ENCODE data around the gene POT1. TPM values are rescaled to one million over a fixed set of nuclear protein-coding genes. Genes with fewer than 3 reads are reported as not detected.
A peak's percentile ranks its signal among the peaks of the same experiment; 100 is the strongest.

POT1 gene
- total and polyA plus RNA-seq, 2 of the 13 experiments (the other 11 are each of a cell fraction or from before 2014, with no cell fraction given): 21.7 to 23.4 TPM

DNA sequence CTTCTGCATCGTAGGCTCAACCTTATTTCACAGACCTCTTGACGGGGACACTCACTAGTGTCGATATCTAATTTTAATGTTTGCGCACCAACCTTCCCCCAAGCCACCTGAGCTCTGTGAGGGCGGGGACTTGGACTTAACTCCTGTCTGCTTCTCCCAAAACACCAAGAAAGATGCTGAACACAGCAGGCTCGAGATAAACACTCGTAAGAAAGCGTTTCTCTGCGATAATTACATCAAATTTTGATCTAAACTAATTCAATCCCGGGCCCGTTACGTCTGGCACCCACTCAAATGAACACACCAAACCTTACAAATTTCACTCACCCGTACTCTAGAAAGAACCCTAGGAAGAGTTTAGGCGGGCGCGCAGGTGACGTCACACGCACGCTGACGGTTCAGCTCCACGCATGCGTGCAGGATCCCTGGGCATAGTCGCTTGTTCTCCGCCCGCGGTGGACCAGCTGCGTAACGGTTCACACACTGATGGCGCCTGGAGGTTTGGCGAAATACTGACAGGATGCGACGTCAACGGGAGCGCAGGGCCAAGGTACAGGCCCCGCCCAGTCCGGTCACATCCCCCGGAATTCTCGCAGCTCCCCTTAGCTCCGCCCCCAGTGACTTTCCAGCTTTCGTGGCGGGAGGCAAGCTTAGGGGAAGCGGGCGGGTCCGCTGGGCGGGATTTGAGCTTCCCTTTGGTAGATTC is at the start of gene POT1 (continued):
- TF ChIP-seq KIAA2018 (CRISPR knock-in tag; IDR thresholded peaks at IDR 0.05; ENCODE audit: borderline replicate concordance): no peak
- peak; percentile 62; the same call in 1 of the 2 replicates for TF ChIP-seq ELF3 (CRISPR knock-in tag; IDR thresholded peaks at IDR 0.05)
- 0 out of 2 replicates have a peak, but pooled peaks have one; percentile 53 for TF ChIP-seq SNAPC2 (CRISPR knock-in tag; IDR thresholded peaks at IDR 0.05)
- TF ChIP-seq, protein P1, sequence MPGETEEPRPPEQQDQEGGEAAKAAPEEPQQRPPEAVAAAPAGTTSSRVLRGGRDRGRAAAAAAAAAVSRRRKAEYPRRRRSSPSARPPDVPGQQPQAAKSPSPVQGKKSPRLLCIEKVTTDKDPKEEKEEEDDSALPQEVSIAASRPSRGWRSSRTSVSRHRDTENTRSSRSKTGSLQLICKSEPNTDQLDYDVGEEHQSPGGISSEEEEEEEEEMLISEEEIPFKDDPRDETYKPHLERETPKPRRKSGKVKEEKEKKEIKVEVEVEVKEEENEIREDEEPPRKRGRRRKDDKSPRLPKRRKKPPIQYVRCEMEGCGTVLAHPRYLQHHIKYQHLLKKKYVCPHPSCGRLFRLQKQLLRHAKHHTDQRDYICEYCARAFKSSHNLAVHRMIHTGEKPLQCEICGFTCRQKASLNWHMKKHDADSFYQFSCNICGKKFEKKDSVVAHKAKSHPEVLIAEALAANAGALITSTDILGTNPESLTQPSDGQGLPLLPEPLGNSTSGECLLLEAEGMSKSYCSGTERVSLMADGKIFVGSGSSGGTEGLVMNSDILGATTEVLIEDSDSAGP (CRISPR knock-in tag; IDR thresholded peaks at IDR 0.05; ENCODE audit: borderline replicate concordance): peak; percentile 69; the same call in 1 of the 2 replicates
- no peak; the same call in 1 of the 2 replicates for TF ChIP-seq MEIS1 (CRISPR knock-in tag; IDR thresholded peaks at IDR 0.05; ENCODE audit: borderline replicate concordance)
- no peak for TF ChIP-seq ZNF235 (CRISPR knock-in tag; IDR thresholded peaks at IDR 0.05; ENCODE audit: borderline replicate concordance)
- TF ChIP-seq ZNF746 (CRISPR knock-in tag; IDR thresholded peaks at IDR 0.05): no peak
- TF ChIP-seq CENPBD1 (CRISPR knock-in tag; IDR thresholded peaks at IDR 0.05; ENCODE audit: borderline replicate concordance, low read depth): no peak
- peak; percentile 70; the same call in 1 of the 2 replicates for TF ChIP-seq ZNF766 (CRISPR knock-in tag; IDR thresholded peaks at IDR 0.05; ENCODE audit: borderline replicate concordance)
- TF ChIP-seq ZNF556 (CRISPR knock-in tag; IDR thresholded peaks at IDR 0.05; ENCODE audit: borderline replicate concordance): peak; percentile 57; the same call in 1 of the 2 replicates
- no peak for TF ChIP-seq CCAR2 (optimal IDR thresholded peaks at IDR 0.05; ENCODE audit: low read depth, low read length)
- TF ChIP-seq MXD4 (CRISPR knock-in tag; IDR thresholded peaks at IDR 0.05): peak; percentile 63; the same call in 1 of the 2 replicates
- no peak for TF ChIP-seq ZNF33B (CRISPR knock-in tag; IDR thresholded peaks at IDR 0.05)
- TF ChIP-seq ATF1 (CRISPR knock-in tag; IDR thresholded peaks at IDR 0.05): peak; percentile 98

Measured in HepG2 (cell line).